NB4 (cell line): ENCODE data around the gene LPXN.

Experiments used
- CTCF ChIP-seq: IDR thresholded peaks from one replicate; pipeline ENCODE4 v1.5.1; 2012; ENCODE audit warnings: low read depth, low read length
- MAX ChIP-seq: IDR thresholded peaks from 2 replicates; pipeline ENCODE4 v1.6.1; 2011; ENCODE audit warnings: low read depth, low read length
- MYC ChIP-seq: IDR thresholded peaks from 2 replicates; pipeline ENCODE4 v1.6.1; 2011; ENCODE audit warnings: low read depth, low read length
- POLR2A ChIP-seq: IDR thresholded peaks from 2 replicates; pipeline ENCODE4 v1.6.1; 2011; ENCODE audit warnings: mild to moderate bottlenecking; ENCODE audit not compliant: insufficient read length; ENCODE audit errors: extremely low read depth

- TF ChIP-seq MYC, result no peak
- TF ChIP-seq POLR2A, result no peak
- no peak for TF ChIP-seq CTCF
- no peak for TF ChIP-seq MAX
Measured at GRCh38 chr11:58506935-58507334, 68.7 kb downstream of the LPXN start.
